Stomach (tissue), 9 donors: ENCODE data around the gene CLDN3. TPM values are rescaled to one million over a fixed set of nuclear protein-coding genes. Genes with fewer than 3 reads are reported as not detected.

ENCODE experiments used
- DNase-seq, 2 donors: peaks; one replicate each; pipeline versions ENCODE4 v3.0.0 to v3.0.0-alpha.2; 2013 to 2019
- H3K27ac ChIP-seq, 5 donors: fragments of 200-600 bp in 4 of 5; sonication (generic) in 4 of 5; one replicate each; pipeline ENCODE4 v1.5.1; 2013 to 2019; ENCODE audit warnings: mild to moderate bottlenecking in 1 of 5, moderate library complexity in 1 of 5
- H3K27me3 ChIP-seq, 3 donors: fragments of 200-600 bp; sonication (generic); one replicate each; pipeline ENCODE4 v1.5.1; 2017 to 2019; ENCODE audit warnings: mixed run types in 1 of 3
- H3K36me3 ChIP-seq, 4 donors: fragments of 200-600 bp; sonication (generic); 1 replicate in 3 of 4; 2 replicates in 1 of 4; pipeline ENCODE4 v1.5.1; 2016 to 2019
- H3K4me1 ChIP-seq, 4 donors: fragments of 200-600 bp; sonication (generic); one replicate each; pipeline ENCODE4 v1.5.1; 2016 to 2019
- H3K4me3 ChIP-seq, 4 donors: fragments of 200-600 bp; sonication (generic) in 3 of 4; one replicate each; pipeline ENCODE4 v1.5.1; 2016 to 2019; ENCODE audit warnings: mild to moderate bottlenecking in 1 of 4
- H3K9me3 ChIP-seq, 4 donors: fragments of 200-600 bp; sonication (generic); one replicate each; pipeline ENCODE4 v1.5.1; 2016 to 2019
- EP300 ChIP-seq: sonication (generic); formaldehyde crosslinking; IDR thresholded peaks from one replicate; pipeline ENCODE4 v1.6.1; 2017; ENCODE audit warnings: antibody characterized with exemption
- POLR2A ChIP-seq, 4 donors: fragments of 450-650 bp; IDR thresholded peaks; one replicate each; pipeline ENCODE4 v1.6.1; 2016; ENCODE audit warnings: antibody characterized with exemption in 4 of 4, control low read depth in 2 of 4, mild to moderate bottlenecking in 1 of 4, moderate library complexity in 1 of 4
- POLR2AphosphoS5 ChIP-seq, 3 donors: sonication (generic); formaldehyde crosslinking; IDR thresholded peaks; one replicate each; pipeline ENCODE4 v1.6.1; 2016; ENCODE audit warnings: antibody characterized with exemption in 3 of 3
- WGBS, 5 donors: extraction: QIAGEN DNeasy Blood & Tissue Kit in 3 of 5; methylation state at CpG; one replicate each; pipeline versions ENCODE4 v1.1.5 to v1.1.7; 2013 to 2018; 5-methylcytosine and 5-hydroxymethylcytosine counted together
- intact Hi-C: fragments of 100-400 bp; cut with DNase I; formaldehyde crosslinking; loops from one replicate; pipeline ENCODE4 v1.15.1; 2023; ENCODE audit warnings: low total_unique reads
- polyA plus RNA-seq, 3 donors: library from polyadenylated mRNA; stranded (reverse); fragments of 200-250 nt; gene quantifications; one replicate each; pipeline ENCODE4 v1.2.3, GENCODE V29; 2013
- total RNA-seq, 5 donors: library from RNA; depleted of rRNA; stranded (reverse); fragments of >200 nt; gene quantifications; one replicate each; pipeline versions ENCODE4 v1.1.0 to v1.2.3, GENCODE V29; 2014 to 2016
- TF ChIP-seq, protein P1 (sequence below), 7 experiments: fragments of 450-650 bp in 4 of 7; fragments of 200-600 bp in 3 of 7; sonication (generic) in 3 of 7; IDR thresholded peaks; one replicate each; pipeline ENCODE4 v1.5.1; 2016 to 2019; ENCODE audit warnings: antibody characterized with exemption in 7 of 7, control low read depth in 2 of 7, mild to moderate bottlenecking in 1 of 7
- donor health status: healthy with polysubstance abuse.
- donor health status: Bipolar disorder and iron deficiency.
- donor health status: healthy.

CLDN3 gene
- total and polyA plus RNA-seq, 8 donors, result 0.45 to 1,550 (median 1.6) TPM; not detected in 2

DNA sequence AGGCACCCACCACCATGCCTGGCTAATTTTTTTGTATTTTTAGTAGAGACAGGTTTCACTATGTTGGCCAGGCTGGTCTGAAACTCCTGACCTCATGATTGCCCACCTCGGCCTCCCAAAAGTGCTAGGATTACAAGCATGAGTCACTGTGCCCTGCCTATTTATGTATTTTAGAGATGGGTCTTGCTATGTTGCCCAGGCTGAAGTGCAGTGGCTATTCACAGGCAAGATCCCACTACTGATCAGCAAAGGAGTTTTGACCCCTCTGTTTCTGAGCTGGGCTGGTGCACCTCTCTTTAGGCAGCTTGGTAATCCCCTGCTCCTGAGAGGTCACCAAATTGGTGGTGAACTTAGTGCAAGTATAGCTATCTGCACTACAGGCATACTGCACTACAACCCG lies 37.7 kb downstream of the CLDN3 start:
- H3K9me3 ChIP-seq, result no peaks in the 10 kb centered on the region
- no peak for TF ChIP-seq EP300
- TF ChIP-seq, protein P1, sequence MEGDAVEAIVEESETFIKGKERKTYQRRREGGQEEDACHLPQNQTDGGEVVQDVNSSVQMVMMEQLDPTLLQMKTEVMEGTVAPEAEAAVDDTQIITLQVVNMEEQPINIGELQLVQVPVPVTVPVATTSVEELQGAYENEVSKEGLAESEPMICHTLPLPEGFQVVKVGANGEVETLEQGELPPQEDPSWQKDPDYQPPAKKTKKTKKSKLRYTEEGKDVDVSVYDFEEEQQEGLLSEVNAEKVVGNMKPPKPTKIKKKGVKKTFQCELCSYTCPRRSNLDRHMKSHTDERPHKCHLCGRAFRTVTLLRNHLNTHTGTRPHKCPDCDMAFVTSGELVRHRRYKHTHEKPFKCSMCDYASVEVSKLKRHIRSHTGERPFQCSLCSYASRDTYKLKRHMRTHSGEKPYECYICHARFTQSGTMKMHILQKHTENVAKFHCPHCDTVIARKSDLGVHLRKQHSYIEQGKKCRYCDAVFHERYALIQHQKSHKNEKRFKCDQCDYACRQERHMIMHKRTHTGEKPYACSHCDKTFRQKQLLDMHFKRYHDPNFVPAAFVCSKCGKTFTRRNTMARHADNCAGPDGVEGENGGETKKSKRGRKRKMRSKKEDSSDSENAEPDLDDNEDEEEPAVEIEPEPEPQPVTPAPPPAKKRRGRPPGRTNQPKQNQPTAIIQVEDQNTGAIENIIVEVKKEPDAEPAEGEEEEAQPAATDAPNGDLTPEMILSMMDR (IDR thresholded peaks at IDR 0.05), result no peak
- no peak for TF ChIP-seq POLR2AphosphoS5 (IDR thresholded peaks at IDR 0.05)
- no peak for TF ChIP-seq POLR2A (IDR thresholded peaks at IDR 0.05)
- H3K36me3 ChIP-seq, result peaks cover 4 to 22% (median 20%) of the 10 kb centered on the region in 4 donors
- WGBS, 5 donors, result 47 to 72% (median 64%) methylated on average over 2 of the region's 2 CpGs
- peaks cover 0 to 4% (median 0%) of the 10 kb centered on the region in 3 donors for H3K27me3 ChIP-seq
- H3K27ac ChIP-seq, result no peak overlapping the region
- H3K4me1 ChIP-seq, result peaks cover 0 to 15% (median 4%) of the 10 kb centered on the region in 4 donors
- no peak for DNase-seq
- H3K4me3 ChIP-seq, result no peak overlapping the region
- intact Hi-C loops, result no loop called here

DNA sequence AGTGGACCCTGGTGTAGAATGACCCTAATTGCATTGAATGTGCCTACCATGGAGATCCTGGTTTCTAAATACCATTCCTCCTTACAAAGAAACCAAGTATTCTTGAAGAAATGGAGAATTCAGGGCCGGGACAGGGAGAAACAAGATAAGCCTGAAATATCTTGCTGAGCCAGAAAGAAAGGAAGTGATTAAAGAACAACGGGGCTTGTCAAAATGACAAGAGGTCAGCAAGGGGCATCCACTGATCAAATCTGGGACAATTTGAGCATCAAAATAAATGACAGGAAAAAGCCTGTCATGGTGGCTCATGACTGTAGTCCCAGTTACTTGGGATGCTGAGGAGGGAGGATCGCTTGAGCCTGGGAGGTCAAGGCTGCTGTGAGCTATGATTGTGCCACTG lies 39.6 kb downstream of the CLDN3 start:
- H3K27me3 ChIP-seq, result peaks cover 0 to 15% (median 0%) of the 10 kb centered on the region in 3 donors
- peaks cover 0 to 7% (median 0%) of the 10 kb centered on the region in 4 donors for H3K4me1 ChIP-seq
- DNase-seq, result no peak
- no peak overlapping the region for H3K27ac ChIP-seq
- WGBS, 5 donors, result 24 to 34% (median 27%) methylated on average over 3 of the region's 3 CpGs
- H3K9me3 ChIP-seq, result no peaks in the 10 kb centered on the region
- intact Hi-C loops, result no loop called here
- TF ChIP-seq POLR2A (IDR thresholded peaks at IDR 0.05) (no peak), POLR2AphosphoS5 (IDR thresholded peaks at IDR 0.05) (no peak), EP300 (no peak)
- TF ChIP-seq, protein P1 (IDR thresholded peaks at IDR 0.05), result no peak
- no peak overlapping the region for H3K4me3 ChIP-seq
- peaks cover 0 to 3% (median under 1%) of the 10 kb centered on the region in 4 donors for H3K36me3 ChIP-seq

DNA sequence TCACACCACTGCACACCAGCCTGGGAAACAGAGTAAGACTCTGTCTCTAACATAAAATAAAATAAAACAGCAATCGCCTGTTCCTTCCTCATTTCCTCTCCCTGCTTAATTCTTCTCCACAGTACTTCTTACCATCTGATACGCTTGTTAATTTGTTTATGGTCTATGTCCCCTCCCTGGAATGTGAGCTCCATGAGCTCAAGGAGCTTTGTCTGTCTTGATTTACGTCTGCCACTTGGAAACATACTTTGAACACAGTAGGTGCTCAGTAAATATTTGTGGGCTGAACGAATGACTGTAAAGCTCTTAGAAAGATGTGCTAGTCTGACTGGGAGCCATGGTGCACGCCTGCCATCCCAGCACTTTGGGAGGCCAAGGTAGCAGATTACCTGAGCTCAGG lies 41.5 kb downstream of the CLDN3 start:
- WGBS, 5 donors, result 44 to 67% (median 57%) methylated on average over 5 of the region's 5 CpGs
- Histone ChIP-seq H3K27me3 (peaks cover 0 to 15% (median 0%) of the 10 kb centered on the region in 3 donors), H3K4me3 (no peak overlapping the region), H3K27ac (no peak overlapping the region), H3K9me3 (no peaks in the 10 kb centered on the region), H3K4me1 (no peaks in the 10 kb centered on the region), H3K36me3 (no peaks in the 10 kb centered on the region)
- intact Hi-C loops, result no loop called here
- no peak for DNase-seq
- TF ChIP-seq, protein P1 (IDR thresholded peaks at IDR 0.05), result no peak
- TF ChIP-seq POLR2AphosphoS5 (IDR thresholded peaks at IDR 0.05), result no peak
- no peak for TF ChIP-seq POLR2A (IDR thresholded peaks at IDR 0.05)
- TF ChIP-seq EP300, result no peak

DNA sequence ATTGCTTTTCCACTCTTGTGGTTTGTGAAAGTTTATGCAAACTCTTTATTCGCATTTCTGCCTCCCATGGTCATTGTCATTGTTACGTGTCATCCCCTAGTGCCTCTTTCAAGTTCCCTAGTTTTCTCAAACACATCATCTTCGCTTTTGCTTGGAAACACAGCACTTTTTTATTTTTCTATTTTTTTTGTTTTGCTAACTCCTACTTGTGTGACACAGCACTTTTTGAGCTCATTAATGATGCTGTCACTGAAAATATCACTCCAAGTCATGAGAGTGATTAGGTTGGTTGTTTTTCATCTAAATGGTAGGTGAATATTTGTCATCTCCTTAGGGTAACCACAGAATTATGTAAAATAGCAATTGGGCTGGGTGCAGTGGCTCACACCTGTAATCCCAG lies 42.1 kb downstream of the CLDN3 start:
- Histone ChIP-seq H3K36me3 (no peaks in the 10 kb centered on the region), H3K4me1 (no peaks in the 10 kb centered on the region), H3K4me3 (no peak overlapping the region), H3K9me3 (no peaks in the 10 kb centered on the region), H3K27ac (no peak overlapping the region), H3K27me3 (peaks cover 0 to 15% (median 0%) of the 10 kb centered on the region in 3 donors)
- TF ChIP-seq, protein P1 (IDR thresholded peaks at IDR 0.05), result no peak
- TF ChIP-seq POLR2A (IDR thresholded peaks at IDR 0.05), result no peak
- TF ChIP-seq POLR2AphosphoS5 (IDR thresholded peaks at IDR 0.05), result no peak
- TF ChIP-seq EP300, result no peak
- 70 to 86% (median 77%) methylated on average over 3 of the region's 3 CpGs for WGBS, 5 donors
- no peak for DNase-seq
- intact Hi-C loops, result no loop called here
